Measurements from ENCODE around the gene GSTM3.

GSTM3 gene

GRCh38 chr1:109740615-109741373 lies at the start of gene GSTM3:
TSS of gene GSTM3 (minus strand) at chr1:109741038. CDS start at chr1:109740287, 751 bp downstream.
- DNase-seq (ENCODE audit: low spot score): peak; percentile 44

GRCh38 chr1:109790329-109790728 lies 49.5 kb upstream of the GSTM3 start:
- no peak for DNase-seq (ENCODE audit: low spot score)

- no peak for DNase-seq (ENCODE audit: low spot score)
Measured at GRCh38 chr1:109789551-109790180, 48.8 kb upstream of the GSTM3 start.

- DNase-seq (ENCODE audit: low spot score): no peak
Measured at GRCh38 chr1:109788695-109789521, 48.1 kb upstream of the GSTM3 start.

GRCh38 chr1:109787845-109788601 lies 47.2 kb upstream of the GSTM3 start:
- DNase-seq (ENCODE audit: low spot score): no peak

GRCh38 chr1:109787211-109787844 lies 46.5 kb upstream of the GSTM3 start:
- DNase-seq (ENCODE audit: low spot score): no peak

- DNase-seq (ENCODE audit: low spot score): no peak
Measured at GRCh38 chr1:109786531-109787021, 45.7 kb upstream of the GSTM3 start.

- DNase-seq (ENCODE audit: low spot score): no peak
Measured at GRCh38 chr1:109786112-109786480, 45.3 kb upstream of the GSTM3 start.

- no peak for DNase-seq (ENCODE audit: low spot score)
Measured at GRCh38 chr1:109785446-109786111, 44.7 kb upstream of the GSTM3 start.

GRCh38 chr1:109784551-109785252 lies 43.9 kb upstream of the GSTM3 start:
- DNase-seq (ENCODE audit: low spot score): no peak

GRCh38 chr1:109783436-109783835 lies 42.6 kb upstream of the GSTM3 start:
- DNase-seq (ENCODE audit: low spot score): peak; percentile 51

- no peak for DNase-seq (ENCODE audit: low spot score)
Measured at GRCh38 chr1:109782927-109783326, 42.1 kb upstream of the GSTM3 start.

GRCh38 chr1:109782514-109782913 lies 41.7 kb upstream of the GSTM3 start:
- DNase-seq (ENCODE audit: low spot score): no peak

GRCh38 chr1:109781806-109782205 lies 41.0 kb upstream of the GSTM3 start:
- DNase-seq (ENCODE audit: low spot score): no peak

- DNase-seq (ENCODE audit: low spot score): no peak
Measured at GRCh38 chr1:109780982-109781381, 40.1 kb upstream of the GSTM3 start.

- DNase-seq (ENCODE audit: low spot score): no peak
Measured at GRCh38 chr1:109777980-109778625, 37.3 kb upstream of the GSTM3 start.

GRCh38 chr1:109777436-109777835 lies 36.6 kb upstream of the GSTM3 start:
- no peak for DNase-seq (ENCODE audit: low spot score)

- peak; percentile 93 for DNase-seq (ENCODE audit: low spot score)
Measured at GRCh38 chr1:109776911-109777310, 36.1 kb upstream of the GSTM3 start.

GRCh38 chr1:109776206-109776835 lies 35.5 kb upstream of the GSTM3 start:
- no peak for DNase-seq (ENCODE audit: low spot score)

Measured in cerebellar cortex (tissue), 1 donor.